GM23338 (cell line): Measurements from ENCODE around the gene WDHD1. TPM values are rescaled to one million over a fixed set of nuclear protein-coding genes. Genes with fewer than 3 reads are reported as not detected.

Experiments
- ATAC-seq: fragments of 200-7000 bp; cut with Tn5 transposase; 3 replicates; pipeline ENCODE4 v1.9.1; 2020
- DNase-seq: peaks from one replicate; pipeline ENCODE4 v3.0.0-alpha.2; 2015; ENCODE audit warnings: low spot score
- H2AFZ ChIP-seq: fragments of 200-600 bp; sonication (generic); 2 replicates; pipeline ENCODE4 v1.8.0; 2016; ENCODE audit warnings: antibody characterized with exemption, mild to moderate bottlenecking, moderate library complexity
- H3F3A ChIP-seq: fragments of 200-600 bp; sonication (generic); replicated peaks from 2 replicates; pipeline ENCODE4 v1.8.0; 2017; ENCODE audit warnings: antibody characterized with exemption, mixed run types, low read depth
- H3K27ac ChIP-seq: fragments of 200-600 bp; sonication (generic); 2 replicates; pipeline ENCODE4 v1.6.1; 2016; ENCODE audit warnings: low read depth
- H3K27me3 ChIP-seq: fragments of 200-600 bp; sonication (generic); 2 replicates; pipeline ENCODE4 v1.8.0; 2016; ENCODE audit warnings: mild to moderate bottlenecking, mixed run types, moderate library complexity; ENCODE audit not compliant: insufficient read depth
- H3K36me3 ChIP-seq: fragments of 200-600 bp; sonication (generic); 2 replicates; pipeline ENCODE4 v1.8.0; 2016; ENCODE audit warnings: mild to moderate bottlenecking; ENCODE audit not compliant: insufficient read depth
- H3K4me1 ChIP-seq: fragments of 200-600 bp; sonication (generic); 2 replicates; pipeline ENCODE4 v1.8.0; 2016; ENCODE audit warnings: mild to moderate bottlenecking, moderate library complexity; ENCODE audit not compliant: insufficient read depth
- H3K4me2 ChIP-seq: fragments of 200-600 bp; sonication (generic); 2 replicates; pipeline ENCODE4 v1.7.1; 2017; ENCODE audit warnings: mixed run types
- H3K4me3 ChIP-seq: fragments of 200-600 bp; sonication (generic); 2 replicates; pipeline ENCODE4 v1.6.1; 2016; ENCODE audit warnings: mixed run types
- H3K79me2 ChIP-seq: fragments of 200-600 bp; sonication (generic); replicated peaks from 2 replicates; pipeline ENCODE4 v1.8.0; 2017; ENCODE audit warnings: mild to moderate bottlenecking; ENCODE audit not compliant: insufficient read depth
- H3K9me2 ChIP-seq: fragments of 200-600 bp; sonication (generic); 2 replicates; pipeline ENCODE4 v1.8.0; 2017; ENCODE audit not compliant: insufficient read depth
- H4K20me1 ChIP-seq: fragments of 200-600 bp; sonication (generic); replicated peaks from 2 replicates; pipeline ENCODE4 v1.8.0; 2017; ENCODE audit warnings: mild to moderate bottlenecking; ENCODE audit not compliant: insufficient read depth
- H3K27ac Mint-ChIP-seq: 2 replicates; pipeline ENCODE4 v1.8.0; 2020; ENCODE audit warnings: inconsistent platforms, mild to moderate bottlenecking, moderate library complexity, mixed read lengths
- H3K27me3 Mint-ChIP-seq: 3 replicates; pipeline ENCODE4 v1.8.0; 2022; ENCODE audit warnings: low read depth, mild to moderate bottlenecking, moderate library complexity, mixed read lengths, inconsistent platforms; ENCODE audit not compliant: insufficient read depth, poor library complexity
- H3K36me3 Mint-ChIP-seq: 3 replicates; pipeline ENCODE4 v1.8.0; 2021; ENCODE audit warnings: low read depth, mild to moderate bottlenecking, inconsistent platforms, moderate library complexity, mixed read lengths
- H3K4me1 Mint-ChIP-seq: 3 replicates; pipeline ENCODE4 v1.8.0; 2020; ENCODE audit warnings: mild to moderate bottlenecking, inconsistent platforms, mixed read lengths
- H3K4me3 Mint-ChIP-seq: 3 replicates; pipeline ENCODE4 v1.8.0; 2021; ENCODE audit warnings: moderate library complexity, mild to moderate bottlenecking, inconsistent platforms, mixed read lengths
- H3K9me3 Mint-ChIP-seq: 3 replicates; pipeline ENCODE4 v1.8.0; 2020; ENCODE audit warnings: moderate library complexity, mild to moderate bottlenecking, inconsistent platforms, mixed read lengths
- CREB1 ChIP-seq: fragments of 250-450 bp; sonication (Bioruptor Pico); IDR thresholded peaks from 2 replicates; pipeline ENCODE4 v1.5.0; 2020; ENCODE audit warnings: low read depth, mild to moderate bottlenecking, moderate library complexity
- ETS1 ChIP-seq: IDR thresholded peaks from 2 replicates; pipeline ENCODE4 v1.6.1; 2016; ENCODE audit warnings: antibody characterized with exemption
- JUNB ChIP-seq: IDR thresholded peaks from one replicate; pipeline ENCODE4 v1.6.1; 2016; ENCODE audit warnings: antibody characterized with exemption; ENCODE audit not compliant: unreplicated experiment
- NANOG ChIP-seq: IDR thresholded peaks from 2 replicates; pipeline ENCODE4 v1.6.1; 2016; ENCODE audit warnings: antibody characterized with exemption, borderline replicate concordance
- POLR2AphosphoS5 ChIP-seq: IDR thresholded peaks from 2 replicates; pipeline ENCODE4 v1.6.1; 2016; ENCODE audit warnings: antibody characterized with exemption, low read depth
- ZNF114 ChIP-seq: fragments of 250-450 bp; sonication (Bioruptor Pico); IDR thresholded peaks from 2 replicates; pipeline ENCODE4 v1.5.0; 2020; ENCODE audit warnings: mild to moderate bottlenecking, moderate library complexity
- ZNF331 ChIP-seq: fragments of 250-450 bp; sonication (Bioruptor Pico); IDR thresholded peaks from 2 replicates; pipeline ENCODE4 v1.5.0; 2020; ENCODE audit warnings: low read depth, mild to moderate bottlenecking, moderate library complexity
- ZNF462 ChIP-seq: fragments of 250-450 bp; sonication (Bioruptor Pico); IDR thresholded peaks from 2 replicates; pipeline ENCODE4 v1.5.0; 2020; ENCODE audit warnings: mild to moderate bottlenecking, moderate library complexity
- polyA plus RNA-seq: library from polyadenylated mRNA; unstranded; fragments of >200 nt; fragmentation: Nextera tagmentation; extraction: Ambion mirVana; gene quantifications from 2 replicates; pipeline ENCODE4 v1.2.1, GENCODE V29; 2016
- total RNA-seq: library from RNA; depleted of rRNA; stranded (reverse); fragments of >200 nt; shearing (Covaris generic); gene quantifications from 2 replicates; pipeline ENCODE4 v1.2.3, GENCODE V29; 2014

The WDHD1 gene
- total and polyA plus RNA-seq, 2 experiments from 2014 or later = 48.8 to 65.4 TPM

GRCh38 chr14:54916101-54916500 is 110.8 kb downstream of the WDHD1 start (continued):
- TF ChIP-seq ZNF462 (no peak), ZNF331 (CRISPR knock-in tag) (no peak), POLR2AphosphoS5 (no peak)

- no peaks in the 10 kb centered on the region for H3F3A ChIP-seq
- no peaks in the 10 kb centered on the region for H3K9me2 ChIP-seq
- no peaks in the 10 kb centered on the region for H3K36me3 ChIP-seq
- no peak overlapping the region for H3K4me2 ChIP-seq
- H3K4me1 ChIP-seq = peaks cover 4% of the 10 kb centered on the region; the same call in 1 of the 2 replicates
- no peaks in the 10 kb centered on the region for H3K36me3 Mint-ChIP-seq
- H3K4me3 Mint-ChIP-seq = no peak overlapping the region
- no peaks in the 10 kb centered on the region for H3K9me3 Mint-ChIP-seq
- no peak for DNase-seq
- no peak overlapping the region for H3K27ac Mint-ChIP-seq
- H3K4me1 Mint-ChIP-seq = peaks cover 6% of the 10 kb centered on the region; the same call in 2 of the 3 replicates
- no peak overlapping the region for H3K4me3 ChIP-seq
- no peaks in the 10 kb centered on the region for H3K27me3 ChIP-seq
- no peak for ATAC-seq
- no peak overlapping the region for H3K27ac ChIP-seq
- H3K79me2 ChIP-seq = no peaks in the 10 kb centered on the region
- no peaks in the 10 kb centered on the region for H3K27me3 Mint-ChIP-seq
- no peaks in the 10 kb centered on the region for H4K20me1 ChIP-seq
- no peak overlapping the region for H2AFZ ChIP-seq
- TF ChIP-seq CREB1 (CRISPR knock-in tag) (no peak), ZNF462 (no peak), ETS1 (no peak), JUNB (no peak), ZNF114 (CRISPR knock-in tag) (no peak), NANOG (no peak)
Observed at GRCh38 chr14:54909817-54910558, 116.9 kb downstream of the WDHD1 start.
